ENCODE measurements around the gene PDZRN3. TPM values are rescaled to one million over a fixed set of nuclear protein-coding genes. Genes with fewer than 3 reads are reported as not detected.

Gene PDZRN3
- total and polyA plus RNA-seq, 2 of the 13 experiments (the other 11 are each of a cell fraction or from before 2014, with no cell fraction given), result not detected

DNA sequence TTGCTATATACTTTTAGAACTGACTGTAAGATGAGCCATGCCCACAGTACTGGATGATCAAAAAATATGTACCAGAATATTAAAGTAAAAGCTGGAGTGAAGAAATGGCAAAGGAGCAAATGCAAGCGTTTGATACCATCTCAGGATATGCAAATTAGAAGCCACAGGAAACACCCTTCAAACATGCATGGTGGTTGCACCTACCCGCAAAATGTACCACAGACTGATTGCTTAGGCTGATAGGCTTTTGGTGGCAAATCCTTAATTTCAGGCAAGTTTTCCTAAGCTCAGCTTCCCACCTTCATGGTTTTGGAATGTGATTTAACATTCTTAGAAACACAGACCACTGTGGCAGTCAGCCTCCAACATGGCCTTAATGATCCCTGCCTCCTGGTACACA, 149.0 kb downstream of the PDZRN3 start:
- H4K20me1 ChIP-seq (ENCODE audit: insufficient read depth, low read length), result no peaks in the 10 kb centered on the region
- POLR2A ChIA-PET, result no interaction called here
- intact Hi-C loops (cut with micrococcal nuclease; ENCODE audit: unreplicated experiment), result no loop called here
- H3K27ac ChIP-seq (ENCODE audit: extremely low read length, insufficient read depth, low read length), result no peak overlapping the region
- H3K9ac ChIP-seq (ENCODE audit: insufficient read depth, low read depth, low read length), result no peak overlapping the region
- no peak for FAIRE-seq
- 69% methylated on average over 2 of the region's 2 CpGs for whole genome bisulfite sequencing (ENCODE audit: low lambda C conversion rate)
- no peaks in the 10 kb centered on the region for H3K4me1 ChIP-seq (ENCODE audit: insufficient read depth, low read length)
- ATAC-seq, result no peak
- no peaks in the 10 kb centered on the region for H3K36me3 ChIP-seq (replicated peaks in 1 of 2; ENCODE audit: control insufficient read depth in 1 of 2, insufficient read depth in 2 of 2, low read length in 2 of 2)
- in situ Hi-C loops (cut with HindIII; ENCODE audit: extremely low pct_ligation_motif_present, low pct_unique_long_range_greater_than_20kb), result no loop called here
- H3K27me3 ChIP-seq (ENCODE audit: control insufficient read depth in 1 of 2, insufficient read depth in 2 of 2, low read length in 2 of 2), result no peaks in the 10 kb centered on the region
- no peaks in the 10 kb centered on the region for H3K9me3 ChIP-seq (ENCODE audit: low read length)
- H3K79me2 ChIP-seq (ENCODE audit: insufficient read depth, low read length), result no peaks in the 10 kb centered on the region
- no peak overlapping the region for H2AFZ ChIP-seq (ENCODE audit: low read length)
- TF ChIP-seq KDM2A (CRISPR knock-in tag; IDR thresholded peaks at IDR 0.05; ENCODE audit: borderline replicate concordance, low read depth) (no peak), ZSCAN29 (CRISPR knock-in tag; conservative IDR thresholded peaks at IDR 0.05) (no peak), SP140L (CRISPR knock-in tag; IDR thresholded peaks at IDR 0.05; ENCODE audit: borderline replicate concordance) (no peak)
- no peak overlapping the region for H3K4me2 ChIP-seq (ENCODE audit: low read depth, low read length)
- no peak overlapping the region for H3K4me3 ChIP-seq (replicated peaks in 1 of 3; ENCODE audit: insufficient read depth in 1 of 3, low read depth in 2 of 3, low read length in 3 of 3)
- BruUV-seq (replicated peaks), result no TSS peak
- no peak for DNase-seq (ENCODE audit: low spot score)
- CTCF ChIA-PET (ENCODE audit: low intra/inter-chr PET ratio, low total read pairs), result no interaction called here

DNA sequence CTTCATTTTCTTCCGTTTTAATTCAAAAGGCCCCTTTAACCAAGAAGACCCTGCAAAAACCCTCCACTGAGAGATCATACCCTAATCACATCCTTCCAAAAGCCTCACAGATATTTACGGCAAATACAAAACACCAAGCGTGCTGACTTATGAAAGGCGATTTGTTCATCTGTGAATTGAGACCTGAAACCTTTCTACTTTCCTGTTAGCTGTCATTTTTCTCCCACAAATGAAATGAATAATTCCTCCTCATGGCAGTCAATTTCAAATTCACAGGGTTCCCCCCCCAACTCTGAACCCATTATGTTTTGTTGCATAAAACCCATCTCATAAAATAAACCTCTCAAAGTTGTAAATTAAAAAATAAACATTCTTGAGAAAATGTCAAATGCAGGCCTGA, 149.6 kb downstream of the PDZRN3 start:
- no peak for ATAC-seq
- H3K9me3 ChIP-seq (ENCODE audit: low read length), result no peaks in the 10 kb centered on the region
- intact Hi-C loops (cut with micrococcal nuclease; ENCODE audit: unreplicated experiment) (no loop called here), in situ Hi-C loops (cut with HindIII; ENCODE audit: extremely low pct_ligation_motif_present, low pct_unique_long_range_greater_than_20kb) (no loop called here)
- H3K27me3 ChIP-seq (ENCODE audit: control insufficient read depth in 1 of 2, insufficient read depth in 2 of 2, low read length in 2 of 2), result no peaks in the 10 kb centered on the region
- no peak for DNase-seq (ENCODE audit: low spot score)
- H3K27ac ChIP-seq (ENCODE audit: extremely low read length, insufficient read depth, low read length), result no peak overlapping the region
- FAIRE-seq, result no peak
- H3K36me3 ChIP-seq (replicated peaks in 1 of 2; ENCODE audit: control insufficient read depth in 1 of 2, insufficient read depth in 2 of 2, low read length in 2 of 2), result no peaks in the 10 kb centered on the region
- no peak overlapping the region for H3K9ac ChIP-seq (ENCODE audit: insufficient read depth, low read depth, low read length)
- no peak overlapping the region for H3K4me2 ChIP-seq (ENCODE audit: low read depth, low read length)
- no peak for TF ChIP-seq NFIB (CRISPR knock-in tag; IDR thresholded peaks at IDR 0.05; ENCODE audit: borderline replicate concordance)
- TF ChIP-seq, protein P1, sequence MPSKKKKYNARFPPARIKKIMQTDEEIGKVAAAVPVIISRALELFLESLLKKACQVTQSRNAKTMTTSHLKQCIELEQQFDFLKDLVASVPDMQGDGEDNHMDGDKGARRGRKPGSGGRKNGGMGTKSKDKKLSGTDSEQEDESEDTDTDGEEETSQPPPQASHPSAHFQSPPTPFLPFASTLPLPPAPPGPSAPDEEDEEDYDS (CRISPR knock-in tag; IDR thresholded peaks at IDR 0.05), result no peak
- TF ChIP-seq, protein P2, sequence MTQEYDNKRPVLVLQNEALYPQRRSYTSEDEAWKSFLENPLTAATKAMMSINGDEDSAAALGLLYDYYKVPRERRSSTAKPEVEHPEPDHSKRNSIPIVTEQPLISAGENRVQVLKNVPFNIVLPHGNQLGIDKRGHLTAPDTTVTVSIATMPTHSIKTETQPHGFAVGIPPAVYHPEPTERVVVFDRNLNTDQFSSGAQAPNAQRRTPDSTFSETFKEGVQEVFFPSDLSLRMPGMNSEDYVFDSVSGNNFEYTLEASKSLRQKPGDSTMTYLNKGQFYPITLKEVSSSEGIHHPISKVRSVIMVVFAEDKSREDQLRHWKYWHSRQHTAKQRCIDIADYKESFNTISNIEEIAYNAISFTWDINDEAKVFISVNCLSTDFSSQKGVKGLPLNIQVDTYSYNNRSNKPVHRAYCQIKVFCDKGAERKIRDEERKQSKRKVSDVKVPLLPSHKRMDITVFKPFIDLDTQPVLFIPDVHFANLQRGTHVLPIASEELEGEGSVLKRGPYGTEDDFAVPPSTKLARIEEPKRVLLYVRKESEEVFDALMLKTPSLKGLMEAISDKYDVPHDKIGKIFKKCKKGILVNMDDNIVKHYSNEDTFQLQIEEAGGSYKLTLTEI (CRISPR knock-in tag; conservative IDR thresholded peaks at IDR 0.05), result no peak
- TF ChIP-seq RFXANK (CRISPR knock-in tag; IDR thresholded peaks at IDR 0.05), result no peak
- TF ChIP-seq SKI (IDR thresholded peaks at IDR 0.05; ENCODE audit: partially characterized antibody), result no peak
- TF ChIP-seq, protein P3, sequence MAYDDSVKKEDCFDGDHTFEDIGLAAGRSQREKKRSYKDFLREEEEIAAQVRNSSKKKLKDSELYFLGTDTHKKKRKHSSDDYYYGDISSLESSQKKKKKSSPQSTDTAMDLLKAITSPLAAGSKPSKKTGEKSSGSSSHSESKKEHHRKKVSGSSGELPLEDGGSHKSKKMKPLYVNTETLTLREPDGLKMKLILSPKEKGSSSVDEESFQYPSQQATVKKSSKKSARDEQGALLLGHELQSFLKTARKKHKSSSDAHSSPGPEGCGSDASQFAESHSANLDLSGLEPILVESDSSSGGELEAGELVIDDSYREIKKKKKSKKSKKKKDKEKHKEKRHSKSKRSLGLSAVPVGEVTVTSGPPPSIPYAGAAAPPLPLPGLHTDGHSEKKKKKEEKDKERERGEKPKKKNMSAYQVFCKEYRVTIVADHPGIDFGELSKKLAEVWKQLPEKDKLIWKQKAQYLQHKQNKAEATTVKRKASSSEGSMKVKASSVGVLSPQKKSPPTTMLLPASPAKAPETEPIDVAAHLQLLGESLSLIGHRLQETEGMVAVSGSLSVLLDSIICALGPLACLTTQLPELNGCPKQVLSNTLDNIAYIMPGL (CRISPR knock-in tag; IDR thresholded peaks at IDR 0.05; ENCODE audit: borderline replicate concordance in 1 of 2, low read depth in 1 of 2), result no peak
- no peak for TF ChIP-seq ONECUT2 (CRISPR knock-in tag; IDR thresholded peaks at IDR 0.05)
- no peak for TF ChIP-seq ZNF34 (CRISPR knock-in tag; IDR thresholded peaks at IDR 0.05; ENCODE audit: borderline replicate concordance)
- no peak for TF ChIP-seq CAMTA2 (CRISPR knock-in tag; IDR thresholded peaks at IDR 0.05; ENCODE audit: borderline replicate concordance)
- no peak for TF ChIP-seq ZNF720 (CRISPR knock-in tag; IDR thresholded peaks at IDR 0.05)
- no TSS peak for BruUV-seq (replicated peaks)
- H4K20me1 ChIP-seq (ENCODE audit: insufficient read depth, low read length), result no peaks in the 10 kb centered on the region
- H2AFZ ChIP-seq (ENCODE audit: low read length), result no peak overlapping the region
- H3K4me3 ChIP-seq (replicated peaks in 1 of 3; ENCODE audit: insufficient read depth in 1 of 3, low read depth in 2 of 3, low read length in 3 of 3), result no peak overlapping the region
- CTCF ChIA-PET (ENCODE audit: low intra/inter-chr PET ratio, low total read pairs), result no interaction called here
- 62% methylated on average over 4 of the region's 4 CpGs for WGBS (ENCODE audit: low lambda C conversion rate)
- no peaks in the 10 kb centered on the region for H3K4me1 ChIP-seq (ENCODE audit: insufficient read depth, low read length)
- POLR2A ChIA-PET, result no interaction called here
- no peaks in the 10 kb centered on the region for H3K79me2 ChIP-seq (ENCODE audit: insufficient read depth, low read length)

All from HepG2 (cell line).